ENCODE data around the gene BTG2.

Gene BTG2

GRCh38 chr1:203305809-203306088 lies 430 bp downstream of the BTG2 start:
- TF ChIP-seq, protein P1, sequence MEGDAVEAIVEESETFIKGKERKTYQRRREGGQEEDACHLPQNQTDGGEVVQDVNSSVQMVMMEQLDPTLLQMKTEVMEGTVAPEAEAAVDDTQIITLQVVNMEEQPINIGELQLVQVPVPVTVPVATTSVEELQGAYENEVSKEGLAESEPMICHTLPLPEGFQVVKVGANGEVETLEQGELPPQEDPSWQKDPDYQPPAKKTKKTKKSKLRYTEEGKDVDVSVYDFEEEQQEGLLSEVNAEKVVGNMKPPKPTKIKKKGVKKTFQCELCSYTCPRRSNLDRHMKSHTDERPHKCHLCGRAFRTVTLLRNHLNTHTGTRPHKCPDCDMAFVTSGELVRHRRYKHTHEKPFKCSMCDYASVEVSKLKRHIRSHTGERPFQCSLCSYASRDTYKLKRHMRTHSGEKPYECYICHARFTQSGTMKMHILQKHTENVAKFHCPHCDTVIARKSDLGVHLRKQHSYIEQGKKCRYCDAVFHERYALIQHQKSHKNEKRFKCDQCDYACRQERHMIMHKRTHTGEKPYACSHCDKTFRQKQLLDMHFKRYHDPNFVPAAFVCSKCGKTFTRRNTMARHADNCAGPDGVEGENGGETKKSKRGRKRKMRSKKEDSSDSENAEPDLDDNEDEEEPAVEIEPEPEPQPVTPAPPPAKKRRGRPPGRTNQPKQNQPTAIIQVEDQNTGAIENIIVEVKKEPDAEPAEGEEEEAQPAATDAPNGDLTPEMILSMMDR (IDR thresholded peaks at IDR 0.05; ENCODE audit: extremely low read depth, missing control alignments): no peak
- no peak for DNase-seq (ENCODE audit: low spot score)

DNA sequence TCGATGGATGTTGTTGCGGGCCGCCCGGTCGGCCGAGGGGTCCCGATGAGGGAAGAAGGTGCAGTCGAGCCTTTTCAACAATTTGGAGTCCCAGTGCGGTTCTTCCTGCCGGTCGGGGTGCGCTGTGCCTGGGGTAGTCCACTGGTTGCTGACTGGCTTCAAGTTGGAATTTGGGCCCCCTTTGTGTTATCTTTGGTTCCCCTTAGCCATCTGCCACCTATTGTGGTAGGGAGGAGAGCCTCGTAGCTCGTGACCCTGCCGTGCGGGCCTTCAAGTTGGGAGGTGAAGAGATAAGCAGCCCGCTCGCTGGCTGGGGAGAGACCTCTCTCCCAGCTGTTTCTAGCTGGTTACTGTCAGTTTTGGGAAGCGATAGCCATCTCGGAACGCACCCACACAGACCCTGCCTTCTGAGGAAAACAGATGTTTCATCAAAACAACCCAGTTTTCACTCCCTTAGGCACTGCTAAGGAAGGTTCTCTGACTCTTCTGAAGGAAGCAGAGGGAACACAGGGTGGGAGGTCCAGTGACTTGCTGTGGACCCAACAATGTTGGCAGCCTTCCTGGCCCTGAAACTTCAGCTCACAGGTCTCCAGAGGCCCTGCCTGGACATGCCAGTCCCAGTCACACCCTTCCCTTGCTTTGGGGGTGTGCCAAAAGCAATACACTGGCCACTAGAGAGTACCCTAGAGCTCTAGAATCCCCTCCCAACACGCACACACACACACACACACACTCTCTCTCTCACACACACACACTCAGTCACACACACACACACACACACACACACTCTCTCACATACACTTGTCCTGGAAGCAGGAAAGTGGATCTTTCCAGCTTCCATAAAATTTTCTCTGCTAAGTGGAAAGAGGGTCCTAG lies 1.0 kb downstream of the BTG2 start:
- DNase-seq (ENCODE audit: low spot score): peak; percentile 60

DNA sequence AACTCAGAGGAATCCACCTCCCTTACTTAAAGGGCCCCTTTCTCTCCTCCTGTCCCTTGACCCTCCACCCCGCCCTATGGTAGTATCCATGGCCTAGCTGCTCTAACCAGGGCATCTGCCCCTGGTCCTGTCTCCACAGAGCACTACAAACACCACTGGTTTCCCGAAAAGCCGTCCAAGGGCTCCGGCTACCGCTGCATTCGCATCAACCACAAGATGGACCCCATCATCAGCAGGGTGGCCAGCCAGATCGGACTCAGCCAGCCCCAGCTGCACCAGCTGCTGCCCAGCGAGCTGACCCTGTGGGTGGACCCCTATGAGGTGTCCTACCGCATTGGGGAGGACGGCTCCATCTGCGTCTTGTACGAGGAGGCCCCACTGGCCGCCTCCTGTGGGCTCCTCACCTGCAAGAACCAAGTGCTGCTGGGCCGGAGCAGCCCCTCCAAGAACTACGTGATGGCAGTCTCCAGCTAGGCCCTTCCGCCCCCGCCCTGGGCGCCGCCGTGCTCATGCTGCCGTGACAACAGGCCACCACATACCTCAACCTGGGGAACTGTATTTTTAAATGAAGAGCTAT lies 1.7 kb downstream of the BTG2 start:
- no peak for DNase-seq (ENCODE audit: low spot score)
- TF ChIP-seq, protein P1 (IDR thresholded peaks at IDR 0.05; ENCODE audit: extremely low read depth, missing control alignments): no peak

More for the DNA sequence above, 1.0 kb downstream of the BTG2 start:
- TF ChIP-seq, protein P1 (IDR thresholded peaks at IDR 0.05; ENCODE audit: extremely low read depth, missing control alignments): no peak

- DNase-seq (ENCODE audit: low spot score): no peak
- TF ChIP-seq, protein P1 (IDR thresholded peaks at IDR 0.05; ENCODE audit: extremely low read depth, missing control alignments): no peak
These were observed 2.4 kb downstream of the BTG2 start for GRCh38 chr1:203307641-203308126.

- TF ChIP-seq, protein P1 (IDR thresholded peaks at IDR 0.05; ENCODE audit: extremely low read depth, missing control alignments): no peak
- no peak for DNase-seq (ENCODE audit: low spot score)
These were observed 3.1 kb downstream of the BTG2 start for GRCh38 chr1:203308328-203308922.

GRCh38 chr1:203308923-203309331 lies 3.6 kb downstream of the BTG2 start:
- no peak for DNase-seq (ENCODE audit: low spot score)
- TF ChIP-seq, protein P1 (IDR thresholded peaks at IDR 0.05; ENCODE audit: extremely low read depth, missing control alignments): no peak

All from GM20000 (cell line).